Left ventricle myocardium inferior (tissue), 1 donor: Measurements from ENCODE around the gene DACT2. TPM values are rescaled to one million over a fixed set of nuclear protein-coding genes. Genes with fewer than 3 reads are reported as not detected.

Experiments
- DNase-seq: peaks from one replicate; pipeline ENCODE4 v3.0.0-alpha.2; 2020
- H3K27ac ChIP-seq: fragments of 200-600 bp; replicated peaks from 2 replicates; pipeline ENCODE4 v1.8.0; 2021
- H3K27me3 ChIP-seq: fragments of 200-600 bp; 2 replicates; pipeline ENCODE4 v1.8.0; 2021; ENCODE audit warnings: low read depth
- H3K36me3 ChIP-seq: fragments of 200-600 bp; 2 replicates; pipeline ENCODE4 v1.8.0; 2021
- H3K4me1 ChIP-seq: fragments of 200-600 bp; 2 replicates; pipeline ENCODE4 v1.8.0; 2021
- H3K4me3 ChIP-seq: fragments of 200-600 bp; 2 replicates; pipeline ENCODE4 v1.8.0; 2021; ENCODE audit warnings: mild to moderate bottlenecking, moderate library complexity
- H3K9me3 ChIP-seq: fragments of 200-600 bp; replicated peaks from 2 replicates; pipeline ENCODE4 v1.8.0; 2021
- CTCF ChIP-seq: fragments of 200-600 bp; IDR thresholded peaks from 2 replicates; pipeline ENCODE4 v1.8.0; 2021; ENCODE audit warnings: antibody characterized with exemption, mild to moderate bottlenecking, borderline replicate concordance
- intact Hi-C: fragments of 100-400 bp; cut with micrococcal nuclease; formaldehyde crosslinking; loops from one replicate; pipeline ENCODE4 v1.11.0; 2022
- total RNA-seq: library from RNA; stranded (reverse); fragmentation: NEBNext Ultra II Directional; extraction: Animal tissue kit (Norgen Biotek cat#: 25700); gene quantifications from one replicate; pipeline ENCODE4 v1.2.1, GENCODE V29; 2021
- donor health status: DM: no; HTN: yes; CAD: no; lungs with severe emphysema.

DACT2 gene
- total RNA-seq, 1 donor from 2014 or later: 2.3 TPM

GRCh38 chr6:168365422-168366165, 46.0 kb upstream of the DACT2 start:
- Histone ChIP-seq H3K4me1 (peaks cover 4% of the 10 kb centered on the region), H3K36me3 (no peaks in the 10 kb centered on the region), H3K27ac (no peak overlapping the region), H3K4me3 (no peak overlapping the region), H3K27me3 (peaks cover 84% of the 10 kb centered on the region), H3K9me3 (peaks cover 12% of the 10 kb centered on the region)
- intact Hi-C loops: no loop called here
- DNase-seq: no peak
- no peak for TF ChIP-seq CTCF

GRCh38 chr6:168364793-168365421, 45.3 kb upstream of the DACT2 start:
- DNase-seq: no peak
- intact Hi-C loops: no loop called here
- H3K4me3 ChIP-seq: no peak overlapping the region

GRCh38 chr6:168363811-168364792, 44.5 kb upstream of the DACT2 start:
- no peaks in the 10 kb centered on the region for H3K4me1 ChIP-seq
- H3K4me3 ChIP-seq: no peak overlapping the region
- DNase-seq: no peak
- intact Hi-C loops: no loop called here
- TF ChIP-seq CTCF: no peak
- peaks cover 14% of the 10 kb centered on the region for H3K9me3 ChIP-seq
- no peaks in the 10 kb centered on the region for H3K36me3 ChIP-seq
- peaks cover 69% of the 10 kb centered on the region for H3K27me3 ChIP-seq
- no peak overlapping the region for H3K27ac ChIP-seq

More at GRCh38 chr6:168364793-168365421, 45.3 kb upstream of the DACT2 start:
- H3K9me3 ChIP-seq: peaks cover 14% of the 10 kb centered on the region
- peaks cover 77% of the 10 kb centered on the region for H3K27me3 ChIP-seq
- no peak for TF ChIP-seq CTCF
- H3K27ac ChIP-seq: no peak overlapping the region
- no peaks in the 10 kb centered on the region for H3K36me3 ChIP-seq
- peaks cover 1% of the 10 kb centered on the region for H3K4me1 ChIP-seq

- TF ChIP-seq CTCF: no peak
- no peak for DNase-seq
- Histone ChIP-seq H3K36me3 (no peaks in the 10 kb centered on the region), H3K4me1 (no peaks in the 10 kb centered on the region), H3K4me3 (no peak overlapping the region), H3K27me3 (peaks cover 61% of the 10 kb centered on the region), H3K27ac (no peak overlapping the region), H3K9me3 (peaks cover 14% of the 10 kb centered on the region)
- intact Hi-C loops: no loop called here
These were observed 43.7 kb upstream of the DACT2 start for GRCh38 chr6:168363302-168363701.

GRCh38 chr6:168362276-168362990, 42.9 kb upstream of the DACT2 start:
- DNase-seq: no peak
- intact Hi-C loops: no loop called here

More at GRCh38 chr6:168362276-168362990, 42.9 kb upstream of the DACT2 start:
- no peak overlapping the region for H3K27ac ChIP-seq
- no peak overlapping the region for H3K4me3 ChIP-seq
- H3K27me3 ChIP-seq: peaks cover 53% of the 10 kb centered on the region
- peaks cover 14% of the 10 kb centered on the region for H3K9me3 ChIP-seq
- no peaks in the 10 kb centered on the region for H3K36me3 ChIP-seq
- H3K4me1 ChIP-seq: no peaks in the 10 kb centered on the region
- TF ChIP-seq CTCF: no peak
